GM12878 (cell line): ENCODE results near the gene RAB28.

Experiments
- EZH2 ChIP-seq: IDR thresholded peaks from 2 replicates; pipeline ENCODE4 v1.6.1; 2012; ENCODE audit warnings: low read depth, mild to moderate bottlenecking, control low read depth, inconsistent platforms, low read length, borderline replicate concordance; ENCODE audit not compliant: control insufficient read depth
- FOXK2 ChIP-seq: fragments of 450-650 bp; IDR thresholded peaks from 2 replicates; pipeline ENCODE4 v1.6.1; 2017; ENCODE audit warnings: mild to moderate bottlenecking, moderate library complexity
- RBBP5 ChIP-seq: fragments of 200-600 bp; sonication (generic); conservative IDR thresholded peaks from 2 replicates; pipeline ENCODE4 v1.6.1; 2016
- SMAD1 ChIP-seq: fragments of 450-650 bp; IDR thresholded peaks from 2 replicates; pipeline ENCODE4 v1.6.1; 2018; ENCODE audit warnings: mild to moderate bottlenecking, low read depth; ENCODE audit not compliant: partially characterized antibody
- SP1 ChIP-seq: IDR thresholded peaks from one replicate; pipeline ENCODE4 v1.6.1; 2011; ENCODE audit warnings: low read depth, low read length
- YY1 ChIP-seq: IDR thresholded peaks from 2 replicates; pipeline ENCODE4 v1.6.1; 2011; ENCODE audit warnings: low read depth, mild to moderate bottlenecking, low read length
- ZNF24 ChIP-seq: fragments of 450-650 bp; IDR thresholded peaks from 2 replicates; pipeline ENCODE4 v1.6.1; 2017; ENCODE audit warnings: antibody characterized with exemption, mild to moderate bottlenecking
- TF ChIP-seq, protein P1 (sequence below): fragments of 450-650 bp; IDR thresholded peaks from 2 replicates; pipeline ENCODE4 v1.6.1; 2017; ENCODE audit warnings: mild to moderate bottlenecking, low read depth, inconsistent platforms; ENCODE audit not compliant: poor library complexity, severe bottlenecking
- TF ChIP-seq, protein P2 (sequence below), 3 experiments: IDR thresholded peaks in 2 of 3; conservative IDR thresholded peaks in 1 of 3; 2 replicates each; pipeline ENCODE4 v1.5.1; 2011; ENCODE audit warnings: low read depth in 3 of 3, low read length in 3 of 3, mild to moderate bottlenecking in 3 of 3, control low read depth in 2 of 3, moderate library complexity in 2 of 3, inconsistent platforms in 1 of 3, mixed read lengths in 1 of 3; ENCODE audit not compliant: control insufficient read depth in 2 of 3, insufficient read depth in 1 of 3; ENCODE audit errors: extremely low read depth in 1 of 3

- no peak for TF ChIP-seq YY1
- TF ChIP-seq, protein P1, sequence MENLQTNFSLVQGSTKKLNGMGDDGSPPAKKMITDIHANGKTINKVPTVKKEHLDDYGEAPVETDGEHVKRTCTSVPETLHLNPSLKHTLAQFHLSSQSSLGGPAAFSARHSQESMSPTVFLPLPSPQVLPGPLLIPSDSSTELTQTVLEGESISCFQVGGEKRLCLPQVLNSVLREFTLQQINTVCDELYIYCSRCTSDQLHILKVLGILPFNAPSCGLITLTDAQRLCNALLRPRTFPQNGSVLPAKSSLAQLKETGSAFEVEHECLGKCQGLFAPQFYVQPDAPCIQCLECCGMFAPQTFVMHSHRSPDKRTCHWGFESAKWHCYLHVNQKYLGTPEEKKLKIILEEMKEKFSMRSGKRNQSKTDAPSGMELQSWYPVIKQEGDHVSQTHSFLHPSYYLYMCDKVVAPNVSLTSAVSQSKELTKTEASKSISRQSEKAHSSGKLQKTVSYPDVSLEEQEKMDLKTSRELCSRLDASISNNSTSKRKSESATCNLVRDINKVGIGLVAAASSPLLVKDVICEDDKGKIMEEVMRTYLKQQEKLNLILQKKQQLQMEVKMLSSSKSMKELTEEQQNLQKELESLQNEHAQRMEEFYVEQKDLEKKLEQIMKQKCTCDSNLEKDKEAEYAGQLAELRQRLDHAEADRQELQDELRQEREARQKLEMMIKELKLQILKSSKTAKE = no peak
- no peak for TF ChIP-seq RBBP5
- no peak for TF ChIP-seq ZNF24
- no peak for TF ChIP-seq SMAD1
- TF ChIP-seq EZH2 = no peak
- no peak for TF ChIP-seq FOXK2
- TF ChIP-seq, protein P2, sequence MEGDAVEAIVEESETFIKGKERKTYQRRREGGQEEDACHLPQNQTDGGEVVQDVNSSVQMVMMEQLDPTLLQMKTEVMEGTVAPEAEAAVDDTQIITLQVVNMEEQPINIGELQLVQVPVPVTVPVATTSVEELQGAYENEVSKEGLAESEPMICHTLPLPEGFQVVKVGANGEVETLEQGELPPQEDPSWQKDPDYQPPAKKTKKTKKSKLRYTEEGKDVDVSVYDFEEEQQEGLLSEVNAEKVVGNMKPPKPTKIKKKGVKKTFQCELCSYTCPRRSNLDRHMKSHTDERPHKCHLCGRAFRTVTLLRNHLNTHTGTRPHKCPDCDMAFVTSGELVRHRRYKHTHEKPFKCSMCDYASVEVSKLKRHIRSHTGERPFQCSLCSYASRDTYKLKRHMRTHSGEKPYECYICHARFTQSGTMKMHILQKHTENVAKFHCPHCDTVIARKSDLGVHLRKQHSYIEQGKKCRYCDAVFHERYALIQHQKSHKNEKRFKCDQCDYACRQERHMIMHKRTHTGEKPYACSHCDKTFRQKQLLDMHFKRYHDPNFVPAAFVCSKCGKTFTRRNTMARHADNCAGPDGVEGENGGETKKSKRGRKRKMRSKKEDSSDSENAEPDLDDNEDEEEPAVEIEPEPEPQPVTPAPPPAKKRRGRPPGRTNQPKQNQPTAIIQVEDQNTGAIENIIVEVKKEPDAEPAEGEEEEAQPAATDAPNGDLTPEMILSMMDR (IDR thresholded peaks at IDR 0.05 in 2 of 3, conservative IDR thresholded peaks at IDR 0.05 in 1 of 3; ENCODE audit: control insufficient read depth in 2 of 3, extremely low read depth in 1 of 3, insufficient read depth in 1 of 3, low read depth in 3 of 3, low read length in 3 of 3) = no peak
- TF ChIP-seq SP1 = no peak
Observed at GRCh38 chr4:13528821-13529127, 44.6 kb upstream of the RAB28 start.
